H1 (cell line): ENCODE data around the gene ADAMTSL2. TPM values are rescaled to one million over a fixed set of nuclear protein-coding genes. Genes with fewer than 3 reads are reported as not detected.

Source experiments
- CTCF ChIA-PET: fragments of 300-600 bp; sonication (Branson Sonifier 250); formaldehyde crosslinking; loops from one replicate; lab custom pipeline; 2021; ENCODE audit not compliant: partially characterized antibody; lab: Charles Lee
- POLR2A ChIA-PET: fragments of 300-600 bp; sonication (Branson Sonifier 250); formaldehyde crosslinking; loops from one replicate; lab custom pipeline; 2021; ENCODE audit warnings: inconsistent platforms; ENCODE audit not compliant: partially characterized antibody; lab: Charles Lee
- DNase-seq, 2 experiments: peaks; one replicate each; pipeline versions ENCODE4 v3.0.0 to v3.0.0-alpha.2; 2010 to 2022; ENCODE audit warnings: low spot score in 2 of 2, low read depth in 1 of 2, mixed read lengths in 1 of 2
- FAIRE-seq: peaks from 2 replicates; lab custom pipeline; 2011; peaks lifted over from hg19 to GRCh38; lab: Jason Lieb, UNC
- H2AFZ ChIP-seq: 2 replicates; pipeline ENCODE4 v1.8.1; 2012; ENCODE audit warnings: low read length, inconsistent platforms
- H2AK5ac ChIP-seq: 2 replicates; pipeline ENCODE4 v1.6.1; 2013; ENCODE audit warnings: low read depth, low read length
- H2BK120ac ChIP-seq: replicated peaks from 2 replicates; pipeline ENCODE3; 2013; ENCODE audit warnings: low read depth, low read length, inconsistent platforms
- H2BK12ac ChIP-seq: 2 replicates; pipeline ENCODE4 v1.6.1; 2013; ENCODE audit warnings: low read depth, low read length
- H2BK15ac ChIP-seq: 2 replicates; pipeline ENCODE4 v1.6.1; 2013; ENCODE audit warnings: low read length
- H2BK20ac ChIP-seq: 2 replicates; pipeline ENCODE4 v1.6.1; 2013; ENCODE audit warnings: low read length
- H2BK5ac ChIP-seq: 2 replicates; pipeline ENCODE4 v1.6.1; 2013; ENCODE audit warnings: low read depth, low read length
- H3K14ac ChIP-seq: 2 replicates; pipeline ENCODE4 v1.6.1; 2013; ENCODE audit warnings: inconsistent platforms; ENCODE audit not compliant: insufficient read length
- H3K18ac ChIP-seq: 2 replicates; pipeline ENCODE4 v1.6.1; 2013; ENCODE audit warnings: low read length; ENCODE audit errors: extremely low read depth
- H3K23ac ChIP-seq: 2 replicates; pipeline ENCODE4 v1.6.1; 2013; ENCODE audit warnings: inconsistent platforms; ENCODE audit not compliant: insufficient read length
- H3K23me2 ChIP-seq: 2 replicates; pipeline ENCODE4 v1.6.1; 2013; ENCODE audit warnings: low read depth, low read length
- H3K27ac ChIP-seq: 2 replicates; pipeline ENCODE4 v1.6.1; 2011; ENCODE audit warnings: low read depth, low read length, inconsistent platforms
- H3K27me3 ChIP-seq, 4 experiments: replicated peaks in 1 of 4; 1 replicate in 1 of 4; 2 replicates in 3 of 4; pipeline versions ENCODE4 v1.6.1 to v1.8.1; 2011 to 2013; ENCODE audit warnings: low read length in 3 of 4, mild to moderate bottlenecking in 3 of 4, inconsistent platforms in 2 of 4, mixed read lengths in 2 of 4, moderate library complexity in 1 of 4; ENCODE audit not compliant: control insufficient read depth in 3 of 4, insufficient read depth in 3 of 4; ENCODE audit errors: extremely low read depth in 1 of 4
- H3K36me3 ChIP-seq, 4 experiments: 2 replicates each; pipeline versions ENCODE4 v1.6.1 to v1.8.1; 2011 to 2013; ENCODE audit warnings: mild to moderate bottlenecking in 4 of 4, low read length in 3 of 4, moderate library complexity in 2 of 4, control low read depth in 1 of 4, inconsistent platforms in 1 of 4; ENCODE audit not compliant: insufficient read depth in 4 of 4, control insufficient read depth in 2 of 4
- H3K4ac ChIP-seq: replicated peaks from 2 replicates; pipeline ENCODE3; 2013; ENCODE audit warnings: low read length, low read depth, mixed read lengths, inconsistent platforms; ENCODE audit not compliant: insufficient read length
- H3K4me1 ChIP-seq, 4 experiments: replicated peaks in 1 of 4; 1 replicate in 1 of 4; 2 replicates in 3 of 4; pipeline versions ENCODE4 v1.6.1 to v1.8.1; 2011 to 2013; ENCODE audit warnings: low read length in 3 of 4, inconsistent platforms in 2 of 4, mixed read lengths in 1 of 4; ENCODE audit not compliant: insufficient read depth in 4 of 4, control insufficient read depth in 3 of 4
- H3K4me2 ChIP-seq, 2 experiments: 2 replicates each; pipeline versions ENCODE4 v1.6.1 to v1.8.1; 2011 to 2013; ENCODE audit warnings: low read depth in 2 of 2, low read length in 2 of 2, control low read depth in 1 of 2, inconsistent platforms in 1 of 2, mild to moderate bottlenecking in 1 of 2; ENCODE audit not compliant: insufficient read depth in 1 of 2
- H3K4me3 ChIP-seq, 4 experiments: fragments of 200-600, 300-600 bp in 1 of 4; sonication (generic), shearing (Covaris generic), sonication (Bioruptor Twin) in 1 of 4; 2 replicates each; pipeline versions ENCODE4 v1.5.1 to v1.8.1; 2011 to 2016; ENCODE audit warnings: low read length in 4 of 4, low read depth in 3 of 4, control low read depth in 2 of 4, inconsistent platforms in 2 of 4, mild to moderate bottlenecking in 2 of 4, mixed read lengths in 1 of 4, moderate library complexity in 1 of 4; ENCODE audit not compliant: insufficient read depth in 2 of 4; ENCODE audit errors: extremely low read depth in 1 of 4
- H3K56ac ChIP-seq: replicated peaks from 2 replicates; pipeline ENCODE3; 2013; ENCODE audit warnings: low read depth, mild to moderate bottlenecking, mixed read lengths, low read length, inconsistent platforms; ENCODE audit not compliant: insufficient read length
- H3K79me1 ChIP-seq: 2 replicates; pipeline ENCODE4 v1.6.1; 2013; ENCODE audit warnings: low read depth, low read length, control low read depth
- H3K79me2 ChIP-seq, 2 experiments: 2 replicates each; pipeline versions ENCODE4 v1.6.1 to v1.8.1; 2012 to 2013; ENCODE audit warnings: low read length in 2 of 2, mild to moderate bottlenecking in 2 of 2, inconsistent platforms in 1 of 2; ENCODE audit not compliant: insufficient read depth in 2 of 2, control insufficient read depth in 1 of 2
- H3K9ac ChIP-seq, 4 experiments: replicated peaks in 1 of 4; 1 replicate in 1 of 4; 2 replicates in 3 of 4; pipeline versions ENCODE4 v1.6.1 to v1.8.1; 2011 to 2013; ENCODE audit warnings: low read depth in 3 of 4, low read length in 3 of 4, control low read depth in 2 of 4, mild to moderate bottlenecking in 2 of 4, moderate library complexity in 2 of 4, inconsistent platforms in 1 of 4; ENCODE audit errors: extremely low read depth in 1 of 4
- H3K9me3 ChIP-seq, 2 experiments: 2 replicates each; pipeline versions ENCODE4 v1.6.1 to v1.8.1; 2012 to 2013; ENCODE audit warnings: mild to moderate bottlenecking in 2 of 2, moderate library complexity in 2 of 2, control low read depth in 1 of 2, inconsistent platforms in 1 of 2, low read depth in 1 of 2, low read length in 1 of 2, mixed read lengths in 1 of 2; ENCODE audit not compliant: insufficient read depth in 2 of 2
- H4K20me1 ChIP-seq, 2 experiments: replicated peaks in 1 of 2; 2 replicates each; pipeline versions ENCODE3 to v1.8.1; 2011 to 2013; ENCODE audit warnings: inconsistent platforms in 2 of 2, low read length in 2 of 2, mild to moderate bottlenecking in 1 of 2; ENCODE audit not compliant: insufficient read depth in 2 of 2, control insufficient read depth in 1 of 2
- H4K5ac ChIP-seq: 2 replicates; pipeline ENCODE4 v1.6.1; 2013; ENCODE audit warnings: low read length, low read depth, mixed read lengths, inconsistent platforms; ENCODE audit not compliant: insufficient read length
- H4K8ac ChIP-seq: 2 replicates; pipeline ENCODE4 v1.8.0; 2013; ENCODE audit warnings: mild to moderate bottlenecking, moderate library complexity, low read length, inconsistent platforms; ENCODE audit not compliant: insufficient read depth; ENCODE audit errors: extremely low read depth
- H4K91ac ChIP-seq: replicated peaks from 2 replicates; pipeline ENCODE3; 2013; ENCODE audit warnings: low read length, mixed read lengths, inconsistent platforms; ENCODE audit not compliant: insufficient read length
- BACH1 ChIP-seq: IDR thresholded peaks from 2 replicates; pipeline ENCODE4 v1.6.1; 2012; ENCODE audit warnings: low read length, improper control_type of control experiment
- CBX5 ChIP-seq: fragments of 300-800, 300-1000 bp; sonication (generic); IDR thresholded peaks from 2 replicates; pipeline ENCODE4 v1.7.1; 2016; ENCODE audit warnings: antibody characterized with exemption, low read length, low read depth
- CHD1 ChIP-seq: IDR thresholded peaks from 2 replicates; pipeline ENCODE4 v1.6.1; 2012; ENCODE audit warnings: low read depth, low read length, improper control_type of control experiment
- CHD2 ChIP-seq: IDR thresholded peaks from 2 replicates; pipeline ENCODE4 v1.6.1; 2012; ENCODE audit warnings: low read length, improper control_type of control experiment
- CREB1 ChIP-seq: IDR thresholded peaks from 2 replicates; pipeline ENCODE4 v1.6.1; 2012; ENCODE audit warnings: inconsistent platforms
- GABPA ChIP-seq: IDR thresholded peaks from 2 replicates; pipeline ENCODE4 v1.6.1; 2011; ENCODE audit warnings: mild to moderate bottlenecking, low read length, moderate library complexity, borderline replicate concordance; ENCODE audit not compliant: insufficient read depth
- KDM1A ChIP-seq: fragments of 200-600, 300-600 bp; sonication (generic); IDR thresholded peaks from 2 replicates; pipeline ENCODE4 v1.7.1; 2016; ENCODE audit warnings: mild to moderate bottlenecking, low read length, borderline replicate concordance
- KDM4A ChIP-seq: IDR thresholded peaks from one replicate; pipeline ENCODE4 v1.7.1; 2012; ENCODE audit warnings: low read depth, mild to moderate bottlenecking, moderate library complexity, low read length, inconsistent platforms; ENCODE audit not compliant: severe bottlenecking
- KDM5A ChIP-seq: fragments of 200-600 bp; IDR thresholded peaks from 2 replicates; pipeline ENCODE4 v1.7.1; 2012; ENCODE audit warnings: mild to moderate bottlenecking, low read length, inconsistent platforms, mixed read lengths
- NRF1 ChIP-seq: IDR thresholded peaks from 2 replicates; pipeline ENCODE4 v1.6.1; 2011; ENCODE audit warnings: mild to moderate bottlenecking, low read depth, low read length, improper control_type of control experiment
- RBBP5 ChIP-seq: IDR thresholded peaks from 2 replicates; pipeline ENCODE4 v1.7.1; 2012; ENCODE audit warnings: low read depth, mild to moderate bottlenecking, inconsistent platforms, low read length, moderate library complexity, borderline replicate concordance
- RFX5 ChIP-seq: IDR thresholded peaks from 2 replicates; pipeline ENCODE4 v1.6.1; 2011; ENCODE audit warnings: low read depth, low read length, improper control_type of control experiment, borderline replicate concordance
- SP2 ChIP-seq: IDR thresholded peaks from 2 replicates; pipeline ENCODE4 v1.6.1; 2012; ENCODE audit warnings: mild to moderate bottlenecking, low read length, inconsistent platforms
- SUZ12 ChIP-seq: fragments of 200-600 bp; sonication (generic); IDR thresholded peaks from 2 replicates; pipeline ENCODE4 v1.6.1; 2012; ENCODE audit warnings: mild to moderate bottlenecking, inconsistent platforms, low read length, moderate library complexity, mixed read lengths
- WGBS, 2 experiments: shearing (Covaris generic) in 1 of 2; methylation state at CpG; one replicate each; pipeline versions ENCODE4 v1.1.6 to v1.1.7; 2013 to 2015; ENCODE audit warnings: low lambda C conversion rate in 2 of 2, mixed read lengths in 2 of 2, inconsistent platforms in 1 of 2, low coverage in 1 of 2, missing lambda C conversion rate in 1 of 2; ENCODE audit not compliant: insufficient replicate concordance in 2 of 2, insufficient coverage in 1 of 2, insufficient read length in 1 of 2; ENCODE audit errors: extremely low coverage in 1 of 2, missing lambda C conversion rate in 1 of 2; 5-methylcytosine and 5-hydroxymethylcytosine counted together
- polyA plus RNA-seq, 7 experiments: library from polyadenylated mRNA; depleted of rRNA in 3 of 7; stranded (reverse) in 5 of 7; unstranded in 2 of 7; fragments of >200 nt in 5 of 7; fragments of 200-250 nt in 2 of 7; gene quantifications; 1 replicate in 5 of 7; 2 replicates in 1 of 7; 4 replicates in 1 of 7; pipeline versions ENCODE4 v1.2.1 to v1.2.3, GENCODE V29; 2011 to 2013; ENCODE audit warnings: missing spikeins in 2 of 7, mixed read lengths in 2 of 7
- total RNA-seq: library from RNA; stranded (reverse); fragmentation: NEBNext Ultra II Directional; extraction: Animal tissue kit (Norgen Biotek cat#: 25700); gene quantifications from 2 replicates; pipeline ENCODE4 v1.2.1, GENCODE V29; 2021

Gene ADAMTSL2
- total and polyA plus RNA-seq, 2 of the 8 experiments (the other 6 are each of a cell fraction or from before 2014, with no cell fraction given): 0.74 to 0.76 TPM

DNA sequence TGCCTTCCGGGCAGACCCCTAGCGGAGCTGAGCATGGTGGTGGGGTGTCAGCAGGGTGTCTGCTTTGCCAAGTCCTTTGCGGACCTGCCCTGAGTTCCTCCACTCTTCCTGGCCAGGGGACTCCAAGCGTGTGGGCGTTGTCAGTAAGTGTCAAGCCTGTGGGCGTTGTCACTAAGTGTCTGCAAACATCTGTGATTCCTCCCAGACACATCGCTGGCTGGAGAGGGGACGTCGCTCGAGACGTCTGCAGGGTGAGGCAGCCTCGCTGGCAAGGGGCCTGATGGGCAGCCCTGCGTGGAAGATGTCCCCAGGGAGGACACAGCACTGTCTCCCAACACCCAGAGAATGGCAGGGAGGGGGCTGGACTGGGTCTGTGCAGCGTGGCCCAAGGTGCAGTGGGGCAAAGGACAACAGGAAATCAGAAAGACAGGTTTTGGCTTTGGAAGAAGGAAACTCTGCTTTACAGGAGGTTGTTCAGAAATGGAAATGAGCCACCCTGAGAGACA is 28.8 kb downstream of the ADAMTSL2 start:
- H3K14ac ChIP-seq: no peak overlapping the region
- TF ChIP-seq RFX5: no peak
- no peak for TF ChIP-seq CHD1
- TF ChIP-seq NRF1: no peak
- no peak for TF ChIP-seq KDM5A
- no peak for TF ChIP-seq CREB1
- no peak for TF ChIP-seq KDM4A
- TF ChIP-seq RBBP5: no peak
- no peak for TF ChIP-seq SP2
- TF ChIP-seq GABPA: no peak
- no peak for TF ChIP-seq SUZ12
- no peak for TF ChIP-seq CBX5
- TF ChIP-seq KDM1A: no peak
- TF ChIP-seq CHD2: no peak
- no peak for TF ChIP-seq BACH1

More for the DNA sequence above, 28.8 kb downstream of the ADAMTSL2 start:
- Histone ChIP-seq H3K4me2 (no peak overlapping the region), H4K5ac (no peak overlapping the region), H3K56ac (no peak overlapping the region), H2BK12ac (no peak overlapping the region), H3K18ac (0 out of 2 replicates have a peak overlapping the region, but pooled peaks have one; percentile 34), H3K9ac (no peak overlapping the region), H3K9me3 (no peaks in the 10 kb centered on the region), H3K79me2 (no peaks in the 10 kb centered on the region), H2AK5ac (0 out of 2 replicates have a peak overlapping the region, but pooled peaks have one; percentile 44), H2BK15ac (no peak overlapping the region), H3K23me2 (no peaks in the 10 kb centered on the region), H3K36me3 (no peaks in the 10 kb centered on the region), H4K20me1 (no peaks in the 10 kb centered on the region), H4K8ac (no peak overlapping the region; the same call in 1 of the 2 replicates), H3K23ac (no peak overlapping the region), H3K4me1 (peaks cover 7 to 19% (median 9%) of the 10 kb centered on the region in 4 experiments; a peak in 6 of 7 replicates), H3K27ac (no peak overlapping the region), H3K4me3 (no peak overlapping the region), H2BK5ac (no peak overlapping the region), H2BK120ac (no peak overlapping the region), H3K27me3 (no peaks in the 10 kb centered on the region; a peak in 1 of 7 replicates), H3K79me1 (no peaks in the 10 kb centered on the region), H2BK20ac (0 out of 2 replicates have a peak overlapping the region, but pooled peaks have one; percentile 9), H3K4ac (no peak overlapping the region), H4K91ac (no peak overlapping the region), H2AFZ (no peak overlapping the region)
- ChIA-PET CTCF (no interaction called here), POLR2A (no interaction called here)
- FAIRE-seq (no peak), DNase-seq (no peak)
- 81% methylated on average over 13 of the region's 14 CpGs; no CpG with 5 or more reads in 1 of the 2 experiments for WGBS, 2 experiments
